Fibroblast of the aortic adventitia (primary cell): ENCODE results near the gene SUGP1. TPM values are rescaled to one million over a fixed set of nuclear protein-coding genes. Genes with fewer than 3 reads are reported as not detected.

ENCODE experiments used
- DNase-seq: peaks from one replicate; pipeline ENCODE4 v3.0.0-alpha.2; 2010; ENCODE audit warnings: low read depth
- H3K4me3 ChIP-seq: 2 replicates; pipeline ENCODE4 v1.5.1; 2011; ENCODE audit warnings: low read depth, mild to moderate bottlenecking, control low read depth, low read length, moderate library complexity
- total RNA-seq: library from RNA; depleted of rRNA; stranded (reverse); fragments of >200 nt; gene quantifications from 2 replicates; pipeline ENCODE4 v1.2.3, GENCODE V29; 2012; ENCODE audit warnings: low replicate concordance
- TF ChIP-seq, protein P1 (sequence below): IDR thresholded peaks from 2 replicates; pipeline ENCODE4 v1.5.1; 2011; ENCODE audit warnings: mild to moderate bottlenecking, low read length, control low read depth, inconsistent platforms; ENCODE audit not compliant: insufficient read depth

SUGP1 gene
- total RNA-seq, 1 donor, result 32.4 TPM

DNA sequence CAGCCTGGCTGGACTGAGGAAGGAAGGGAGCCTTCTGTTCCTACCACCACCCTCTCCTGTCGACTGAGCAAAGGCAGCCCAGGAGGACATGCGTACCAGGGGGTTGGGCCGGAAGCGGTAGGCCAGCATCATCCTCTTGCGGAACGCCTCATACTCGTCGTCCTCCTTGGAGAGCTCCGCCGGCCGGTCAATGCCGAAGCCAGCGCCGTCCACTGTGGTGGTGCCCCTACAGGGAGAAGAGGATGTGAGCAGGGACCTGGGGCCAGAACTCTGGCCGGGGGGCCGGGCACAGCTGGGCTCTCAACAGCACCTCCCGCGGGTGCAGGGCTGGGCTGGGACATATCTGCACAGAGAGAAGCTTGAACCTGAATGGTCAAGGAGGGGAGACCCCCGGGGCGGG lies 43.5 kb downstream of the SUGP1 start:
- TF ChIP-seq, protein P1, sequence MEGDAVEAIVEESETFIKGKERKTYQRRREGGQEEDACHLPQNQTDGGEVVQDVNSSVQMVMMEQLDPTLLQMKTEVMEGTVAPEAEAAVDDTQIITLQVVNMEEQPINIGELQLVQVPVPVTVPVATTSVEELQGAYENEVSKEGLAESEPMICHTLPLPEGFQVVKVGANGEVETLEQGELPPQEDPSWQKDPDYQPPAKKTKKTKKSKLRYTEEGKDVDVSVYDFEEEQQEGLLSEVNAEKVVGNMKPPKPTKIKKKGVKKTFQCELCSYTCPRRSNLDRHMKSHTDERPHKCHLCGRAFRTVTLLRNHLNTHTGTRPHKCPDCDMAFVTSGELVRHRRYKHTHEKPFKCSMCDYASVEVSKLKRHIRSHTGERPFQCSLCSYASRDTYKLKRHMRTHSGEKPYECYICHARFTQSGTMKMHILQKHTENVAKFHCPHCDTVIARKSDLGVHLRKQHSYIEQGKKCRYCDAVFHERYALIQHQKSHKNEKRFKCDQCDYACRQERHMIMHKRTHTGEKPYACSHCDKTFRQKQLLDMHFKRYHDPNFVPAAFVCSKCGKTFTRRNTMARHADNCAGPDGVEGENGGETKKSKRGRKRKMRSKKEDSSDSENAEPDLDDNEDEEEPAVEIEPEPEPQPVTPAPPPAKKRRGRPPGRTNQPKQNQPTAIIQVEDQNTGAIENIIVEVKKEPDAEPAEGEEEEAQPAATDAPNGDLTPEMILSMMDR, result no peak
- no peak overlapping the region for H3K4me3 ChIP-seq
- no peak for DNase-seq

DNA sequence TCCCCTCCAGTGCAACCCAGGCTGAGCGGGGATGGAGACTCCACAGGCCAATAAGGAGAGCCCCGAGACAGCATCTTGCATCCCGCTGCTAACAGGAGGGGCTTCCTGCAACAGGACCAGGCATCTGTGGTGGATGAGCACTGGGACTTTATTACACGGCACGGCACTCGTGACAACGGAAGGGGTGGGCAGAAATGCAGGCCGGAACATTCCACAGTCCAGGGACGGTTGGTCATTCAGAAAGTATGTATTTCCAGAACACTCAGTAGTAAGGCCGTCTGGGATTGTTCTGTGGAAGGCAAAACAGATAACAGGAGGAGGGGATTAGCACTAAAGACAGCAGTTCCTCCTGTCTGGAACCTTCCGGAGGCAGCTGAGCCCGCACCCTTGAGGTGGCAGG lies 43.9 kb downstream of the SUGP1 start:
- peak; percentile 32 for DNase-seq
- TF ChIP-seq, protein P1, result no peak
- H3K4me3 ChIP-seq, result no peak overlapping the region

DNA sequence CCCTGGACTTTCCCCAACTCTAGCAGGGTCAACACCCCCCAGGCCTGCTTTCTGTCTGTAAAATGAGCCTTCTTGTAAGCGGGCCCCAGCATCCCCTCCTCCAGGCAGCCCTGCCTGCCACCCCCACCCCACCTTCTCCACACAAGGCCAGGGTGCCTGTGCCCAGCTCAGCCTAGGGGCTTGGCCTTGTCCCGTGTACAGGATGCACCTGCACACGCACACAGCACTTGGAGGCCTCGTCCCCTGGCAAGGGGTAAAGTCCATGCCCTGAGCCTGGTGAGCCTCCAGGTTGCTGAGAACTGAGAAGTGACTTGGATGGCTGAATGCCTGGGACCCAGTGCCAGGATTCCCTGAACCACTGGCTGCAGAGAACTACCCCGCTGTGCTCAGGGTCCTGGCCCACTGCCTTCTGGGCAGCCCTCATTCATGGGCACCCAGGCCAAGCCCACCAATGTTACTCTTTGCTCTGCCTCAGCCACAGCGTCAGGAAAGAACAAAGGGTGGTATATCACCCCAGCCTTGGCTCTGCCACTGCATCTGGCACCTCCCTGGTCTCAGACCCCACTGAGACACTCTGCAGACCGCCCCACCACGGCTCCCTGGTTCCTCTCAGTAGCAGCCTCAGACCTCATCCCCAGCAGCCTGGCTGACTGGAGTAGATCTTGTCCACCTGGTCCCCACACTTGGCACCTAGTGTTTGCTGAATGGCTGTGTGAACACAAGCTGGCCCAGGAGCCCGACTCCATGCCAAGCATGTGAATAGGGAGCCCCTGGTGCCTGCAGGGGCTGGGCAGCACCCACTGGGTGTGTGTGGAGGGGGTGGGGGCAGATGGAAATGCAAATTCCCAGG lies 45.4 kb downstream of the SUGP1 start:
- TF ChIP-seq, protein P1, result no peak
- H3K4me3 ChIP-seq, result no peak overlapping the region
- no peak for DNase-seq

DNA sequence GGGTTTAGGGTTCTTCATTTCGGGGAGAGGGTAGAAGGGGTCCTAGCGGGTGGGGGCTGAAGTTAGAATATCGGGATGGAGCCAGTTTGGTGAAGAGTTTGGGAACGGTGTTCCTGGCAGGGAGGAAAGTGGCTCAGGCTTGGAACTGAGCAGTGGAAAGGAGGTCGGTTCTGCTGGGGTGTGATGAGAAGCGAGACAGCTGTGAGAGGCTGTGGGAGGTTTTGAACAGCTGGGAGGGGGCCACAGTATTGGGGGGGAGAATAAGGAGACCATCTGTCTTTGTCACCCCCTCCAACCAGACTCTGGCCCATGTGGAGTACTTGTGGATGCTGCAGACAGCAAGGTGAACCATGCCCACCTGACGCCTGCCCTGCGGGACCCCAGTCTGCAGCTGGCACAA lies 46.2 kb downstream of the SUGP1 start:
- no peak for DNase-seq
- H3K4me3 ChIP-seq, result no peak overlapping the region
- TF ChIP-seq, protein P1, result no peak

DNA sequence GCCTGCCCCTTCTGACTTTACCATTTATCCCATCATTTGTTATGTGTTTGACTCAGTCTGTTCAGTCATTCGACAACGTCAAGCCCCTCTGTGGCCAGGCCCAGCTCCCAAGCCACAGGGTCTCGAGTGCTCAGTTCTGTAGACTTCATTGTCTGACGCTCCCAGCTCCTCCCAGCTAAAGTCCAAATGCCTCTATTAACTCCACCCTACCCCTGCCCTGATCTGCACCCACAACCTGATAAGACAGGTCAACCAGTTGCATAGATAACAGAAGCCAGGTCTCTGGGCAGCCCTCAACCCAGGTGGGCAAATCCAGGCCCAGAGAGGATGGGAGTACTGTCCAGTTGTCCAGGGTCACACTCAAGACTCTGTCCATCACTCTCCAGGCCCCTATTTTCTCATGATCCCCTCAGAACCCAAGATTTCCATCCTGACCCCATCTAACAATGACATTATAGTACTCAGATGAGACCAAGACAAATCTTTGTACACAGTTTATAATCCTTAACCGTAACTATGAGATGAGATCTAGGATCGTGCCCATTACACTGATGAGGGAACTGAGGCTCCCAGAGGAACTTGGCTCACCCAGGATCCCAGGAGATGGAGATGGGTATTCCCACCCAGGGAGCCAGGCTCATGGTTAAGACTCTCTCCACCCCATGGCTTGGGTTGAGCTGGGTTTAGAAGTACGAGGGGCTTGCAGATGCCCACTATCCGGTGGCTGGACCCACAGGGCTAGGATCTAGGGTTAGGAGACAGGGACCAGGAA lies 48.3 kb downstream of the SUGP1 start:
- H3K4me3 ChIP-seq, result no peak overlapping the region
- DNase-seq, result no peak
- TF ChIP-seq, protein P1, result no peak

DNA sequence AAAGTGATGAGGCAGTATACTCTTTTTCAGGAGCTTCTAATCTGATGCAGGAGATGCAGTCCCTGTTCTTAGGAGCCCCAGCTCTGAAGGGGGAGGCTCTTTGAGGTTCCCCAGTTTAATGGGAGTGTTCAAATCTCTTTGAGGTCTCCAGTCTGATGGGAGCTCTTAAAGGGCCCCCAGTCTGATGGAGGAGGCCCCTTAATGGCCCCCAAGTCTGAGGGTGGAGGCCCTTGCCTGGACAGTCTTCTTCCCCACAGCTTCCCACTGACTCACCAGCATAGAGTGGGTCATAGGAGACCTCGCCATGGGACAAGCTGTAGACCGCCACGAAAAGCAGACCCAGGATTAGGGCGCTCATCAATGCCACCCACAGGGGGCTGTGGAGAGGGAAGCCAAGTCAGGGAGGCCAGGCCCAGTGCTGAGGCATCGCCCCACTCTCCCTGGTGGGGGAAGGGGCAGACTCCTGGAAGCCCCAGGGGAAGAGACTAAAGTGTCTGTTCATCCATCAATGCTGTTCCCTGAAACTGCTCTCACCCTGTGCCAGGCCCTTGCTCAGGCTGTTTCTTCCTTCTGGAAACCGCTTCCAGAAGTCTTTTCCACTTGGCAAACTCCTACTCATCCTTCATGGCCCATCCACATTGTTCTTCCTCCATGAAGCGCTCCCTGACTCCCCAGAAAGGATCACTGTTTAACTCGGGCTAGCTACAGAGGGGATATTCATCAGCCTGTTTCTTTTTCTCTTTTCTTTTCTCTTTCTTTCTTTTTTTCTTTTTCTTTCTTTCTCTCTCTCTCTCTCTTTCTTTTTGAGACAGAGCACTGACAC lies 49.3 kb downstream of the SUGP1 start:
- TF ChIP-seq, protein P1, result no peak
- no peak for DNase-seq
- H3K4me3 ChIP-seq, result no peak overlapping the region
